Kasumi-1 (cell line): Measurements from ENCODE around the gene RIMBP3B.
"Not testable (repeated sequence)": the region's sequence is repeated elsewhere in the genome, so short reads cannot be mapped to it uniquely, and the experiment has no call there.

Experiments used
- DNase-seq, 2 experiments: peaks; one replicate each; lab custom pipeline; 2025; lab: John Stamatoyannopoulos, UW

RIMBP3B gene

DNA sequence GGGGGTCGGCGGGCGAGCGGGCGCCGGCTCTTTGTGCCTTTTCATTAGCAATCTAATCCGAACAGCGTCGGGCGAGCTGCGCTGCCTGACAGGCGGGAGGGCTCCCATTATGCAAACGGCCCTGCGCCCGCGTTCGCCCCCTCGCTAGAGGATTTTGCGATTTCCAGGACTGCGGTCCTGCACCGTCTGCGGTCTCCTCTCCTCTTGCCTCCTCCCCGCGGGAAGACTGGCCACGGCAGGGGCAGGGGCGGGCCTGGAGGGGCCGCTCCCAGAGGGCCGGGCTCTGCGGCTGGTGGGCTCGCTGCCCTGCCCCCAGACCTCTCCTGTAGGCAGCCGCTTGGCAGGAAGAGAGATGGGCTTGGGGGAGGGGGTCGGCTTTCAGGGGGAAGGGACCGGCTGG, 34.3 kb downstream of the RIMBP3B start:
- not testable (repeated sequence) for DNase-seq

DNA sequence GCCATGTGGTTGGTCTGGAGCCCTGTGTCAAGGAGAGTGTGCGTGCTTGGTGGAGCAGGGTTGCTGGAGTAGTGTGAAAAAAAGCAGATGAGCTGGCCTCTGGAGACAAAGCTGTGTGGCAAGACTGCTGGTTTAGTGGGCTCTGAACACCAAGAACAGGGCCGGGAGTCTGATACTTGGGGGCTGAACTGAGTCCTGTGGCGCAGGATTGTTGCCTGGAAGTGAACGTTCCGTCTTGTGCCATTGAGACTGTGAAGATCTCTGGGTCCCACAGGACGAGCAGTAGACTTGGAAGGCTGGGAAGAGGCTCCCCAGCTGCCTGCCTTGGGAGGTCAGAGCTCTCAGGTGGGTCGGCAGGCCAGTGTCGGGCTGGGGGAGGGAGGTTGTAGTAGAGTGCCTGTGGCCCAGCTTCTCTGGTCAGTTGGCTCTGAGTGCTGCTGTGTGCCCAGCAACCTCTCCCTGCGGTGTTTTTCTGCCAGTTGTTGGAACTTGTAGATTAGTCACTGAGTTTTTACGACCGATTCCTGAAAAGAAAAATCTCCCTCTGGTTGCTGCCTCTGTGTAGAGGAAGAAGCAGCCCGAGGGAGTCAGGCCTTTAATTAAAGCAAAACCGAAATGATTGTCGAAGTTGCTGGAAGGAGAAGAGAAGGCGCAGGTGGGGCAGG, 35.6 kb downstream of the RIMBP3B start:
- not testable (repeated sequence) for DNase-seq

- not testable (repeated sequence) for DNase-seq
Measured at GRCh38 chr22:21420180-21420763, 36.7 kb downstream of the RIMBP3B start.

- DNase-seq, result not testable (repeated sequence)
Measured at GRCh38 chr22:21424084-21424709, 40.6 kb downstream of the RIMBP3B start.

DNA sequence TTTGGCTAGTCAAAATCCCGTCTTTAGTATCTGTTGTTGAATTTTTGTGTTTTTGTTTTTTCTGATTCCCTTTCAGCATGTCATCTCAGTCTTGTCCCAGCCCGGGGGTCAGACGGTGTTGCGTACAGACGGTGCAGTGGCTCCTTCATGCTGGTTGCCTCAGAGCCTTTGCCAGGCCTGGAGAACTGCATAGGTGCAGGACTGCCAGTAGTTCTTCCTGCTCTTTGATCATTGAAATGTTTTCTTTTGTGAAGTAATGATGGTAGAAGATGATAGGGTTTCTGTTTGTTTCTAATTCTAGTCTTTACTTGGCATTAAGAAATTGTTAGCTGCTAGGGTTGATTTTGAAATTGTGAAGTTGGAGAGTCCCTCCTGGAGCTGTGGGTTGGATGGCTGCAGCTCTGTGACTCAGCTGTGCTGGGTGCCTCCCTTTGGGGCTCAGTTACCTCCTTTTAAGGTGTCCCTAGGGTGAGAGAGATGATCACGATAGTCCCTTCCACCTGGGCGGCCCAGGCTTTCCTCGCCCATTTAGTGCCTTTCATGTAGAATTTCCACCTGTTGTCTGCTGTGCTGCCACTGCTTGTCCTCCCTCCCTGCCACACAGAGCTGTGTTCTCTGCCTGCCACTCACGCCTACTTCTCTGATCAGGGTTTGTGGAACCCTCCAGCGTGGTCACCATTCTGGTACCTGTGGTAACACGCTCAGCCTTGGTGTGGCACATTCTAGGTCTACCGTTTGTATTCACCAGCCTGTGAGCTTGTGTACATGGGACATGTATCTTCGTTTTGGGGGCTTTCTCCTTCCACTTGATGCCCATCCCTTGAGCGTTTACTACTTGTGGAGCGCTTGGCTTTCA, 51.1 kb downstream of the RIMBP3B start:
- DNase-seq, result not testable (repeated sequence)

- not testable (repeated sequence) for DNase-seq
Measured at GRCh38 chr22:21435998-21436810, 52.7 kb downstream of the RIMBP3B start.

DNA sequence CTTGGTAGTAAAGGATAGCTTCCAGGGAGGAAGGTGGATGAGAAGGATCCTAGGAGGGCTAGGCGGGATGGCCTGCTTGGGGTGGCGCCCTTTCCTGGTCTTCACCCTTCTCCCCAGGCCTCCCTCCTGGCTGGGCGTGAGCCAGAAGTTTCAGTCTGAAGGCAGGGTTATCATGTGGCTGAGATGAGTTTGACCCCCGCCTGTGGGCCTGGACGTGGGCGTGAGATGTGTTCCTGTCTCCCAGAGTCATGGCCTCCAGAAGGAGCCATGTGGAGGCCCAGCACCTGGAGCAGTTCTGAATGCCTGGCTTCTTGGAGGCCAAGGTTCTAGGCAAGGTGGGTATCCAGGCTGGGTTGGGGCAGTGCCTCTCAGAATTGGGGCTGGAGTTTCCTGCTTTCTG, 54.5 kb downstream of the RIMBP3B start:
- not testable (repeated sequence) for DNase-seq
